DOHH2 (cell line): ENCODE results near the gene PTPN4.

Experiments used
- H3F3A ChIP-seq: fragments of 200-600 bp; sonication (generic), shearing (Covaris generic); 2 replicates; pipeline ENCODE4 v1.6.0; 2016; ENCODE audit warnings: antibody characterized with exemption, mild to moderate bottlenecking; ENCODE audit not compliant: control insufficient read depth, insufficient read depth
- H3K27ac ChIP-seq: fragments of 200-600 bp; sonication (generic); 2 replicates; pipeline ENCODE4 v1.5.1; 2014; ENCODE audit warnings: low read depth, mild to moderate bottlenecking, low read length, moderate library complexity
- H3K27me3 ChIP-seq: fragments of 200-600 bp; sonication (generic); 2 replicates; pipeline ENCODE4 v1.6.1; 2014; ENCODE audit warnings: mild to moderate bottlenecking, low read length, mixed read lengths; ENCODE audit not compliant: control insufficient read depth
- H3K36me3 ChIP-seq: fragments of 200-600 bp; sonication (generic); 2 replicates; pipeline ENCODE4 v1.6.1; 2014; ENCODE audit warnings: mild to moderate bottlenecking, low read length, moderate library complexity, mixed read lengths; ENCODE audit not compliant: control insufficient read depth
- H3K4me1 ChIP-seq: fragments of 200-600 bp; sonication (generic); 2 replicates; pipeline ENCODE4 v1.6.1; 2014; ENCODE audit warnings: mild to moderate bottlenecking, low read length, mixed read lengths; ENCODE audit not compliant: control insufficient read depth
- H3K4me2 ChIP-seq: fragments of 200-600 bp; sonication (generic); 2 replicates; pipeline ENCODE4 v1.6.0; 2014; ENCODE audit warnings: mild to moderate bottlenecking, low read length, moderate library complexity
- H3K4me3 ChIP-seq: fragments of 200-600 bp; sonication (generic); 2 replicates; pipeline ENCODE4 v1.5.1; 2014; ENCODE audit warnings: mild to moderate bottlenecking, low read length, mixed read lengths
- H3K79me2 ChIP-seq: fragments of 200-600 bp; sonication (generic); 2 replicates; pipeline ENCODE4 v1.6.1; 2014; ENCODE audit warnings: mild to moderate bottlenecking, low read length, mixed read lengths; ENCODE audit not compliant: control insufficient read depth
- H3K9me2 ChIP-seq: fragments of 200-600 bp; sonication (generic); replicated peaks from 2 replicates; pipeline ENCODE4 v1.6.1; 2014; ENCODE audit warnings: mild to moderate bottlenecking, low read length, mixed read lengths; ENCODE audit not compliant: control insufficient read depth
- H3K9me3 ChIP-seq: fragments of 200-600 bp; sonication (generic); 2 replicates; pipeline ENCODE4 v1.6.1; 2014; ENCODE audit warnings: antibody characterized with exemption, low read length, mixed read lengths; ENCODE audit not compliant: control insufficient read depth, insufficient read depth
- H4K20me1 ChIP-seq: fragments of 200-600 bp; sonication (generic); 2 replicates; pipeline ENCODE4 v1.6.0; 2014; ENCODE audit warnings: low read depth, mild to moderate bottlenecking, antibody characterized with exemption, low read length, moderate library complexity; ENCODE audit not compliant: control insufficient read depth, insufficient read depth
- EZH2phosphoT487 ChIP-seq: fragments of 200-600 bp; sonication (generic); IDR thresholded peaks from 2 replicates; pipeline ENCODE4 v1.6.1; 2017; ENCODE audit warnings: borderline replicate concordance, mild to moderate bottlenecking, antibody characterized with exemption, low read length, moderate library complexity, mixed read lengths
- TF ChIP-seq, protein P1 (sequence below): fragments of 200-600 bp; sonication (generic); IDR thresholded peaks from one replicate; pipeline ENCODE4 v1.5.1; 2014; ENCODE audit warnings: antibody characterized with exemption, mild to moderate bottlenecking, low read depth, low read length; ENCODE audit not compliant: poor library complexity, severe bottlenecking

Gene PTPN4

DNA sequence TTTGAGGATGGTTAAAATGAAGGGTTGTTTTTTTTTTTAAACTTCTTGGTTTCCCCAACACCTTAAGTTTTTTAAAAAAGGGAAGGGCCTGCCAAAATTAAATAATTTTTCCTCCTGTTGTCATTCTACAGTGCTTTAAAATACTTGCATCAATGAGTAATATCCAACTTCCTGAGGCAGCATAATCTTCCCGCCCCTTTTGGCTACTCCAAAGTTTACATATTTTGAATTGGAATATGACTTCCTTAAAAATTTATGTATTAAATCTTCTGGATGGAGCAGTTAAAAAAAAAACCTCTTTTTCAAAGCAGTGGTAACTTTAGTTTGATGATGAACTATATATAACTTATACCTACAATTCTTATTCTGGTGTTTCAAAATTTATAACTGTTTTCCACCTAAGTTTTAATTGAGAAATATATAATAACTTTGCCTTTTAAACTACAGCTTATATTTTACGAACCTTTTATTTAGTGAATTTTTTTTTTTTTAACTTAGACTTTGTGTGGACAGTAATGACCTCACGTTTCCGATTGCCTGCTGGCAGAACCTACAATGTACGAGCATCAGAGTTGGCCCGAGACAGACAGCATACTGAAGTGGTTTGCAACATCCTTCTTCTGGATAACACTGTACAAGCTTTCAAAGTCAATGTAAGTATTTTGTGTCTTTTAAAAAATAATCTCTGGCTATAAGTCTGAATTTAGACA, 49.8 kb downstream of the PTPN4 start:
- Histone ChIP-seq H3K27ac (no peak overlapping the region), H3K36me3 (no peaks in the 10 kb centered on the region; the same call in 1 of the 2 replicates), H3K79me2 (peaks cover 2% of the 10 kb centered on the region; the same call in 1 of the 2 replicates), H4K20me1 (no peaks in the 10 kb centered on the region), H3K4me2 (no peak overlapping the region), H3K4me3 (no peak overlapping the region), H3F3A (no peaks in the 10 kb centered on the region), H3K9me2 (no peaks in the 10 kb centered on the region), H3K9me3 (no peaks in the 10 kb centered on the region), H3K4me1 (no peaks in the 10 kb centered on the region), H3K27me3 (no peaks in the 10 kb centered on the region)
- TF ChIP-seq, protein P1, sequence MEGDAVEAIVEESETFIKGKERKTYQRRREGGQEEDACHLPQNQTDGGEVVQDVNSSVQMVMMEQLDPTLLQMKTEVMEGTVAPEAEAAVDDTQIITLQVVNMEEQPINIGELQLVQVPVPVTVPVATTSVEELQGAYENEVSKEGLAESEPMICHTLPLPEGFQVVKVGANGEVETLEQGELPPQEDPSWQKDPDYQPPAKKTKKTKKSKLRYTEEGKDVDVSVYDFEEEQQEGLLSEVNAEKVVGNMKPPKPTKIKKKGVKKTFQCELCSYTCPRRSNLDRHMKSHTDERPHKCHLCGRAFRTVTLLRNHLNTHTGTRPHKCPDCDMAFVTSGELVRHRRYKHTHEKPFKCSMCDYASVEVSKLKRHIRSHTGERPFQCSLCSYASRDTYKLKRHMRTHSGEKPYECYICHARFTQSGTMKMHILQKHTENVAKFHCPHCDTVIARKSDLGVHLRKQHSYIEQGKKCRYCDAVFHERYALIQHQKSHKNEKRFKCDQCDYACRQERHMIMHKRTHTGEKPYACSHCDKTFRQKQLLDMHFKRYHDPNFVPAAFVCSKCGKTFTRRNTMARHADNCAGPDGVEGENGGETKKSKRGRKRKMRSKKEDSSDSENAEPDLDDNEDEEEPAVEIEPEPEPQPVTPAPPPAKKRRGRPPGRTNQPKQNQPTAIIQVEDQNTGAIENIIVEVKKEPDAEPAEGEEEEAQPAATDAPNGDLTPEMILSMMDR: no peak
- TF ChIP-seq EZH2phosphoT487: no peak

- Histone ChIP-seq H3K4me2 (no peak overlapping the region), H3K27me3 (no peaks in the 10 kb centered on the region), H3K79me2 (no peaks in the 10 kb centered on the region), H3K36me3 (no peaks in the 10 kb centered on the region; the same call in 1 of the 2 replicates), H3F3A (no peaks in the 10 kb centered on the region), H3K4me1 (no peaks in the 10 kb centered on the region), H4K20me1 (no peaks in the 10 kb centered on the region), H3K9me2 (no peaks in the 10 kb centered on the region), H3K4me3 (no peak overlapping the region), H3K9me3 (no peaks in the 10 kb centered on the region), H3K27ac (no peak overlapping the region)
- no peak for TF ChIP-seq EZH2phosphoT487
- TF ChIP-seq, protein P1: no peak
Observed at GRCh38 chr2:119810049-119810630, 50.4 kb downstream of the PTPN4 start.

- H3K9me3 ChIP-seq: no peaks in the 10 kb centered on the region
- TF ChIP-seq, protein P1: no peak
- no peak for TF ChIP-seq EZH2phosphoT487
- H3K4me2 ChIP-seq: no peak overlapping the region
- H3K27me3 ChIP-seq: no peaks in the 10 kb centered on the region
- no peaks in the 10 kb centered on the region for H4K20me1 ChIP-seq
- no peak overlapping the region for H3K27ac ChIP-seq
- no peaks in the 10 kb centered on the region for H3K4me1 ChIP-seq
- peaks cover 22% of the 10 kb centered on the region for H3K79me2 ChIP-seq
- H3K36me3 ChIP-seq: no peaks in the 10 kb centered on the region; the same call in 1 of the 2 replicates
- H3K4me3 ChIP-seq: no peak overlapping the region
- H3F3A ChIP-seq: no peaks in the 10 kb centered on the region
- no peaks in the 10 kb centered on the region for H3K9me2 ChIP-seq
Observed at GRCh38 chr2:119814216-119814615, 54.5 kb downstream of the PTPN4 start.
